NCI-H1694 treated with DMSO at 0.1 percent for 48 hours (cell line): ENCODE measurements around the gene VEGFD.

ENCODE experiments used
- DNase-seq: peaks from one replicate; lab custom pipeline; 2025; lab: John Stamatoyannopoulos, UW

VEGFD gene

GRCh38 chrX:15384304-15384703 is at the start of gene VEGFD:
Gene VEGFD (minus strand): TSS chrX:15384413. CDS start chrX:15383946, 467 bp downstream.
- no peak for DNase-seq

GRCh38 chrX:15430584-15430983 is 46.4 kb upstream of the VEGFD start:
- DNase-seq, result no peak

GRCh38 chrX:15430076-15430475 is 45.9 kb upstream of the VEGFD start:
- DNase-seq, result no peak

- no peak for DNase-seq
Observed at GRCh38 chrX:15425024-15425423, 40.8 kb upstream of the VEGFD start.

- no peak for DNase-seq
Observed at GRCh38 chrX:15418707-15419181, 34.5 kb upstream of the VEGFD start.

GRCh38 chrX:15418041-15418706 is 34.0 kb upstream of the VEGFD start:
- DNase-seq, result no peak

GRCh38 chrX:15416133-15416993 is 32.1 kb upstream of the VEGFD start:
- no peak for DNase-seq

GRCh38 chrX:15413101-15413500 is 28.9 kb upstream of the VEGFD start:
- no peak for DNase-seq

- no peak for DNase-seq
Observed at GRCh38 chrX:15410947-15411346, 26.7 kb upstream of the VEGFD start.

- no peak for DNase-seq
Observed at GRCh38 chrX:15410430-15410829, 26.2 kb upstream of the VEGFD start.

GRCh38 chrX:15405846-15406245 is 21.6 kb upstream of the VEGFD start:
- no peak for DNase-seq

- DNase-seq, result no peak
Observed at GRCh38 chrX:15404401-15405096, 20.3 kb upstream of the VEGFD start.

- no peak for DNase-seq
Observed at GRCh38 chrX:15401378-15401777, 17.2 kb upstream of the VEGFD start.

- DNase-seq, result no peak
Observed at GRCh38 chrX:15399962-15400391, 15.8 kb upstream of the VEGFD start.

GRCh38 chrX:15398874-15399273 is 14.7 kb upstream of the VEGFD start:
- no peak for DNase-seq

GRCh38 chrX:15395789-15396188 is 11.6 kb upstream of the VEGFD start:
- DNase-seq, result no peak

- DNase-seq, result no peak
Observed at GRCh38 chrX:15391850-15392249, 7.6 kb upstream of the VEGFD start.

- DNase-seq, result no peak
Observed at GRCh38 chrX:15382813-15383212, 1.4 kb downstream of the VEGFD start.

GRCh38 chrX:15376956-15377355 is 7.3 kb downstream of the VEGFD start:
- no peak for DNase-seq

- no peak for DNase-seq
Observed at GRCh38 chrX:15373976-15374375, 10.2 kb downstream of the VEGFD start.

GRCh38 chrX:15366506-15367352 is 17.5 kb downstream of the VEGFD start:
- no peak for DNase-seq

GRCh38 chrX:15359701-15360100 is 24.5 kb downstream of the VEGFD start:
- no peak for DNase-seq
